GM23338 (cell line): ENCODE measurements around the gene TFF2. TPM values are rescaled to one million over a fixed set of nuclear protein-coding genes. Genes with fewer than 3 reads are reported as not detected.
A peak's percentile ranks its signal among the peaks of the same experiment; 100 is the strongest.

Experiments
- ATAC-seq: fragments of 200-7000 bp; cut with Tn5 transposase; 3 replicates; pipeline ENCODE4 v1.9.1; 2020
- DNase-seq: peaks from one replicate; pipeline ENCODE4 v3.0.0-alpha.2; 2015; ENCODE audit warnings: low spot score
- H2AFZ ChIP-seq: fragments of 200-600 bp; sonication (generic); 2 replicates; pipeline ENCODE4 v1.8.0; 2016; ENCODE audit warnings: antibody characterized with exemption, mild to moderate bottlenecking, moderate library complexity
- H3F3A ChIP-seq: fragments of 200-600 bp; sonication (generic); replicated peaks from 2 replicates; pipeline ENCODE4 v1.8.0; 2017; ENCODE audit warnings: antibody characterized with exemption, mixed run types, low read depth
- H3K27ac ChIP-seq: fragments of 200-600 bp; sonication (generic); 2 replicates; pipeline ENCODE4 v1.6.1; 2016; ENCODE audit warnings: low read depth
- H3K27me3 ChIP-seq: fragments of 200-600 bp; sonication (generic); 2 replicates; pipeline ENCODE4 v1.8.0; 2016; ENCODE audit warnings: mild to moderate bottlenecking, mixed run types, moderate library complexity; ENCODE audit not compliant: insufficient read depth
- H3K36me3 ChIP-seq: fragments of 200-600 bp; sonication (generic); 2 replicates; pipeline ENCODE4 v1.8.0; 2016; ENCODE audit warnings: mild to moderate bottlenecking; ENCODE audit not compliant: insufficient read depth
- H3K4me1 ChIP-seq: fragments of 200-600 bp; sonication (generic); 2 replicates; pipeline ENCODE4 v1.8.0; 2016; ENCODE audit warnings: mild to moderate bottlenecking, moderate library complexity; ENCODE audit not compliant: insufficient read depth
- H3K4me2 ChIP-seq: fragments of 200-600 bp; sonication (generic); 2 replicates; pipeline ENCODE4 v1.7.1; 2017; ENCODE audit warnings: mixed run types
- H3K4me3 ChIP-seq: fragments of 200-600 bp; sonication (generic); 2 replicates; pipeline ENCODE4 v1.6.1; 2016; ENCODE audit warnings: mixed run types
- H3K79me2 ChIP-seq: fragments of 200-600 bp; sonication (generic); replicated peaks from 2 replicates; pipeline ENCODE4 v1.8.0; 2017; ENCODE audit warnings: mild to moderate bottlenecking; ENCODE audit not compliant: insufficient read depth
- H3K9me2 ChIP-seq: fragments of 200-600 bp; sonication (generic); 2 replicates; pipeline ENCODE4 v1.8.0; 2017; ENCODE audit not compliant: insufficient read depth
- H4K20me1 ChIP-seq: fragments of 200-600 bp; sonication (generic); replicated peaks from 2 replicates; pipeline ENCODE4 v1.8.0; 2017; ENCODE audit warnings: mild to moderate bottlenecking; ENCODE audit not compliant: insufficient read depth
- H3K27ac Mint-ChIP-seq: 2 replicates; pipeline ENCODE4 v1.8.0; 2020; ENCODE audit warnings: inconsistent platforms, mild to moderate bottlenecking, moderate library complexity, mixed read lengths
- H3K27me3 Mint-ChIP-seq: 3 replicates; pipeline ENCODE4 v1.8.0; 2022; ENCODE audit warnings: low read depth, mild to moderate bottlenecking, moderate library complexity, mixed read lengths, inconsistent platforms; ENCODE audit not compliant: insufficient read depth, poor library complexity
- H3K36me3 Mint-ChIP-seq: 3 replicates; pipeline ENCODE4 v1.8.0; 2021; ENCODE audit warnings: low read depth, mild to moderate bottlenecking, inconsistent platforms, moderate library complexity, mixed read lengths
- H3K4me1 Mint-ChIP-seq: 3 replicates; pipeline ENCODE4 v1.8.0; 2020; ENCODE audit warnings: mild to moderate bottlenecking, inconsistent platforms, mixed read lengths
- H3K4me3 Mint-ChIP-seq: 3 replicates; pipeline ENCODE4 v1.8.0; 2021; ENCODE audit warnings: moderate library complexity, mild to moderate bottlenecking, inconsistent platforms, mixed read lengths
- H3K9me3 Mint-ChIP-seq: 3 replicates; pipeline ENCODE4 v1.8.0; 2020; ENCODE audit warnings: moderate library complexity, mild to moderate bottlenecking, inconsistent platforms, mixed read lengths
- STAT1 ChIP-seq: IDR thresholded peaks from one replicate; pipeline ENCODE4 v1.6.1; 2016; ENCODE audit warnings: antibody characterized with exemption; ENCODE audit not compliant: unreplicated experiment
- ZNF462 ChIP-seq: fragments of 250-450 bp; sonication (Bioruptor Pico); IDR thresholded peaks from 2 replicates; pipeline ENCODE4 v1.5.0; 2020; ENCODE audit warnings: mild to moderate bottlenecking, moderate library complexity
- polyA plus RNA-seq: library from polyadenylated mRNA; unstranded; fragments of >200 nt; fragmentation: Nextera tagmentation; extraction: Ambion mirVana; gene quantifications from 2 replicates; pipeline ENCODE4 v1.2.1, GENCODE V29; 2016
- total RNA-seq: library from RNA; depleted of rRNA; stranded (reverse); fragments of >200 nt; shearing (Covaris generic); gene quantifications from 2 replicates; pipeline ENCODE4 v1.2.3, GENCODE V29; 2014
- TF ChIP-seq, protein P1 (sequence below), 2 experiments: fragments of 200-600 bp in 1 of 2; sonication (generic) in 1 of 2; conservative IDR thresholded peaks; 2 replicates each; pipeline versions ENCODE4 v1.5.1 to v1.6.1; 2016 to 2017; ENCODE audit warnings: antibody characterized with exemption in 2 of 2, low read depth in 2 of 2, mild to moderate bottlenecking in 2 of 2, moderate library complexity in 1 of 2
- TF ChIP-seq, protein P2 (sequence below): IDR thresholded peaks from one replicate; pipeline ENCODE4 v1.6.1; 2018; ENCODE audit warnings: antibody characterized with exemption; ENCODE audit not compliant: unreplicated experiment

The TFF2 gene
- total and polyA plus RNA-seq, 2 experiments from 2014 or later = not detected

DNA sequence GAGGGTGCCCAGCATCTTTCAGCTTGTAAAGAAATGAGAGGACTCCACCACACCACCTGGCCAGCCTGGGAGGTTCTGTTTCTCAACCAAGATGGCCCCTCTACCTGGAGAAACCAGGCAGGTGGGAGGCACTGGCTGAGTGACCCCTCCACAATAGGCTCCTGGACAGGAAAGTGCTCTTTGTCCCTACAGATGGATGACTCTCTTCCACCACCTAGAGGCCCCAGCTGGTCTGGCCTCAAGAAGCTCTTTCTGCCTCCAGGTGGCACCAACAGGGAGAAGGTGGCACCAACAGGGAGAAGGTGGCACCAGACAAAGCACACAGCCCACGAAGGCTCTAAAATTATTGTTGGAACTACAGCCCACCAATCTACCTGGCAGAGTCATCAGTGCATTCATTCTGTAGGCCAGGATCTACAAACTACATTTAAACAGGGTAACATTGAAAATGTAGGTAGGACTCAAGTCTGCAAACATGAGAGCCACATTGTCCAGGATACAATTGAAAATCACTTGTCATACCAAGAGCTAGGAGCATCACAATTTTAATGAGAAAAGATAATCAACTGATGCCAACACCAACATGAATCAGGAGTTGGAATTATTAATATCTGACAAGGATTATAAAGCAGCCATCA, 30.7 kb upstream of the TFF2 start:
- Mint-ChIP-seq H3K4me1 (peaks cover 5% of the 10 kb centered on the region; the same call in 2 of the 3 replicates), H3K36me3 (peaks cover 6% of the 10 kb centered on the region), H3K4me3 (no peak overlapping the region), H3K9me3 (peaks cover 18% of the 10 kb centered on the region), H3K27ac (no peak overlapping the region), H3K27me3 (peaks cover 4% of the 10 kb centered on the region)
- H3F3A ChIP-seq = no peaks in the 10 kb centered on the region
- TF ChIP-seq ZNF462 (CRISPR knock-in tag) = 0 out of 2 replicates have a peak, but pooled peaks have one; percentile 28
- TF ChIP-seq, protein P1, sequence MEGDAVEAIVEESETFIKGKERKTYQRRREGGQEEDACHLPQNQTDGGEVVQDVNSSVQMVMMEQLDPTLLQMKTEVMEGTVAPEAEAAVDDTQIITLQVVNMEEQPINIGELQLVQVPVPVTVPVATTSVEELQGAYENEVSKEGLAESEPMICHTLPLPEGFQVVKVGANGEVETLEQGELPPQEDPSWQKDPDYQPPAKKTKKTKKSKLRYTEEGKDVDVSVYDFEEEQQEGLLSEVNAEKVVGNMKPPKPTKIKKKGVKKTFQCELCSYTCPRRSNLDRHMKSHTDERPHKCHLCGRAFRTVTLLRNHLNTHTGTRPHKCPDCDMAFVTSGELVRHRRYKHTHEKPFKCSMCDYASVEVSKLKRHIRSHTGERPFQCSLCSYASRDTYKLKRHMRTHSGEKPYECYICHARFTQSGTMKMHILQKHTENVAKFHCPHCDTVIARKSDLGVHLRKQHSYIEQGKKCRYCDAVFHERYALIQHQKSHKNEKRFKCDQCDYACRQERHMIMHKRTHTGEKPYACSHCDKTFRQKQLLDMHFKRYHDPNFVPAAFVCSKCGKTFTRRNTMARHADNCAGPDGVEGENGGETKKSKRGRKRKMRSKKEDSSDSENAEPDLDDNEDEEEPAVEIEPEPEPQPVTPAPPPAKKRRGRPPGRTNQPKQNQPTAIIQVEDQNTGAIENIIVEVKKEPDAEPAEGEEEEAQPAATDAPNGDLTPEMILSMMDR (conservative IDR thresholded peaks at IDR 0.05; ENCODE audit: low read depth in 2 of 2) = peak; percentile 68 to 84
- TF ChIP-seq, protein P2, sequence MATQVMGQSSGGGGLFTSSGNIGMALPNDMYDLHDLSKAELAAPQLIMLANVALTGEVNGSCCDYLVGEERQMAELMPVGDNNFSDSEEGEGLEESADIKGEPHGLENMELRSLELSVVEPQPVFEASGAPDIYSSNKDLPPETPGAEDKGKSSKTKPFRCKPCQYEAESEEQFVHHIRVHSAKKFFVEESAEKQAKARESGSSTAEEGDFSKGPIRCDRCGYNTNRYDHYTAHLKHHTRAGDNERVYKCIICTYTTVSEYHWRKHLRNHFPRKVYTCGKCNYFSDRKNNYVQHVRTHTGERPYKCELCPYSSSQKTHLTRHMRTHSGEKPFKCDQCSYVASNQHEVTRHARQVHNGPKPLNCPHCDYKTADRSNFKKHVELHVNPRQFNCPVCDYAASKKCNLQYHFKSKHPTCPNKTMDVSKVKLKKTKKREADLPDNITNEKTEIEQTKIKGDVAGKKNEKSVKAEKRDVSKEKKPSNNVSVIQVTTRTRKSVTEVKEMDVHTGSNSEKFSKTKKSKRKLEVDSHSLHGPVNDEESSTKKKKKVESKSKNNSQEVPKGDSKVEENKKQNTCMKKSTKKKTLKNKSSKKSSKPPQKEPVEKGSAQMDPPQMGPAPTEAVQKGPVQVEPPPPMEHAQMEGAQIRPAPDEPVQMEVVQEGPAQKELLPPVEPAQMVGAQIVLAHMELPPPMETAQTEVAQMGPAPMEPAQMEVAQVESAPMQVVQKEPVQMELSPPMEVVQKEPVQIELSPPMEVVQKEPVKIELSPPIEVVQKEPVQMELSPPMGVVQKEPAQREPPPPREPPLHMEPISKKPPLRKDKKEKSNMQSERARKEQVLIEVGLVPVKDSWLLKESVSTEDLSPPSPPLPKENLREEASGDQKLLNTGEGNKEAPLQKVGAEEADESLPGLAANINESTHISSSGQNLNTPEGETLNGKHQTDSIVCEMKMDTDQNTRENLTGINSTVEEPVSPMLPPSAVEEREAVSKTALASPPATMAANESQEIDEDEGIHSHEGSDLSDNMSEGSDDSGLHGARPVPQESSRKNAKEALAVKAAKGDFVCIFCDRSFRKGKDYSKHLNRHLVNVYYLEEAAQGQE = no peak
- TF ChIP-seq STAT1 = no peak
- H3K4me2 ChIP-seq = no peak overlapping the region
- H3K4me3 ChIP-seq = no peak overlapping the region
- H3K9me2 ChIP-seq = no peaks in the 10 kb centered on the region
- no peaks in the 10 kb centered on the region for H3K36me3 ChIP-seq
- ATAC-seq = peak; percentile 88
- peak; percentile 64 for DNase-seq
- no peaks in the 10 kb centered on the region for H4K20me1 ChIP-seq
- no peak overlapping the region for H3K27ac ChIP-seq
- no peak overlapping the region for H2AFZ ChIP-seq
- no peaks in the 10 kb centered on the region for H3K27me3 ChIP-seq
- H3K4me1 ChIP-seq = no peaks in the 10 kb centered on the region
- no peaks in the 10 kb centered on the region for H3K79me2 ChIP-seq
